GM23338 (cell line): ENCODE results near the gene HAPLN3. TPM values are rescaled to one million over a fixed set of nuclear protein-coding genes. Genes with fewer than 3 reads are reported as not detected.

ENCODE experiments used
- ATAC-seq: fragments of 200-7000 bp; cut with Tn5 transposase; 3 replicates; pipeline ENCODE4 v1.9.1; 2020
- DNase-seq: peaks from one replicate; pipeline ENCODE4 v3.0.0-alpha.2; 2015; ENCODE audit warnings: low spot score
- H2AFZ ChIP-seq: fragments of 200-600 bp; sonication (generic); 2 replicates; pipeline ENCODE4 v1.8.0; 2016; ENCODE audit warnings: antibody characterized with exemption, mild to moderate bottlenecking, moderate library complexity
- H3F3A ChIP-seq: fragments of 200-600 bp; sonication (generic); replicated peaks from 2 replicates; pipeline ENCODE4 v1.8.0; 2017; ENCODE audit warnings: antibody characterized with exemption, mixed run types, low read depth
- H3K27ac ChIP-seq: fragments of 200-600 bp; sonication (generic); 2 replicates; pipeline ENCODE4 v1.6.1; 2016; ENCODE audit warnings: low read depth
- H3K27me3 ChIP-seq: fragments of 200-600 bp; sonication (generic); 2 replicates; pipeline ENCODE4 v1.8.0; 2016; ENCODE audit warnings: mild to moderate bottlenecking, mixed run types, moderate library complexity; ENCODE audit not compliant: insufficient read depth
- H3K36me3 ChIP-seq: fragments of 200-600 bp; sonication (generic); 2 replicates; pipeline ENCODE4 v1.8.0; 2016; ENCODE audit warnings: mild to moderate bottlenecking; ENCODE audit not compliant: insufficient read depth
- H3K4me1 ChIP-seq: fragments of 200-600 bp; sonication (generic); 2 replicates; pipeline ENCODE4 v1.8.0; 2016; ENCODE audit warnings: mild to moderate bottlenecking, moderate library complexity; ENCODE audit not compliant: insufficient read depth
- H3K4me2 ChIP-seq: fragments of 200-600 bp; sonication (generic); 2 replicates; pipeline ENCODE4 v1.7.1; 2017; ENCODE audit warnings: mixed run types
- H3K4me3 ChIP-seq: fragments of 200-600 bp; sonication (generic); 2 replicates; pipeline ENCODE4 v1.6.1; 2016; ENCODE audit warnings: mixed run types
- H3K79me2 ChIP-seq: fragments of 200-600 bp; sonication (generic); replicated peaks from 2 replicates; pipeline ENCODE4 v1.8.0; 2017; ENCODE audit warnings: mild to moderate bottlenecking; ENCODE audit not compliant: insufficient read depth
- H3K9me2 ChIP-seq: fragments of 200-600 bp; sonication (generic); 2 replicates; pipeline ENCODE4 v1.8.0; 2017; ENCODE audit not compliant: insufficient read depth
- H4K20me1 ChIP-seq: fragments of 200-600 bp; sonication (generic); replicated peaks from 2 replicates; pipeline ENCODE4 v1.8.0; 2017; ENCODE audit warnings: mild to moderate bottlenecking; ENCODE audit not compliant: insufficient read depth
- H3K27ac Mint-ChIP-seq: 2 replicates; pipeline ENCODE4 v1.8.0; 2020; ENCODE audit warnings: inconsistent platforms, mild to moderate bottlenecking, moderate library complexity, mixed read lengths
- H3K27me3 Mint-ChIP-seq: 3 replicates; pipeline ENCODE4 v1.8.0; 2022; ENCODE audit warnings: low read depth, mild to moderate bottlenecking, moderate library complexity, mixed read lengths, inconsistent platforms; ENCODE audit not compliant: insufficient read depth, poor library complexity
- H3K36me3 Mint-ChIP-seq: 3 replicates; pipeline ENCODE4 v1.8.0; 2021; ENCODE audit warnings: low read depth, mild to moderate bottlenecking, inconsistent platforms, moderate library complexity, mixed read lengths
- H3K4me1 Mint-ChIP-seq: 3 replicates; pipeline ENCODE4 v1.8.0; 2020; ENCODE audit warnings: mild to moderate bottlenecking, inconsistent platforms, mixed read lengths
- H3K4me3 Mint-ChIP-seq: 3 replicates; pipeline ENCODE4 v1.8.0; 2021; ENCODE audit warnings: moderate library complexity, mild to moderate bottlenecking, inconsistent platforms, mixed read lengths
- H3K9me3 Mint-ChIP-seq: 3 replicates; pipeline ENCODE4 v1.8.0; 2020; ENCODE audit warnings: moderate library complexity, mild to moderate bottlenecking, inconsistent platforms, mixed read lengths
- CREB1 ChIP-seq: fragments of 250-450 bp; sonication (Bioruptor Pico); IDR thresholded peaks from 2 replicates; pipeline ENCODE4 v1.5.0; 2020; ENCODE audit warnings: low read depth, mild to moderate bottlenecking, moderate library complexity
- EZH2 ChIP-seq: fragments of 200-600 bp; sonication (generic); IDR thresholded peaks from one replicate; pipeline ENCODE4 v1.8.0; 2017; ENCODE audit warnings: antibody characterized with exemption, mild to moderate bottlenecking, low read depth; ENCODE audit not compliant: unreplicated experiment
- EZH2phosphoT487 ChIP-seq: fragments of 200-600 bp; sonication (generic); IDR thresholded peaks from one replicate; pipeline ENCODE4 v1.8.1; 2018; ENCODE audit warnings: antibody characterized with exemption; ENCODE audit not compliant: unreplicated experiment
- JUNB ChIP-seq: IDR thresholded peaks from one replicate; pipeline ENCODE4 v1.6.1; 2016; ENCODE audit warnings: antibody characterized with exemption; ENCODE audit not compliant: unreplicated experiment
- NANOG ChIP-seq: IDR thresholded peaks from 2 replicates; pipeline ENCODE4 v1.6.1; 2016; ENCODE audit warnings: antibody characterized with exemption, borderline replicate concordance
- POLR2AphosphoS5 ChIP-seq: IDR thresholded peaks from 2 replicates; pipeline ENCODE4 v1.6.1; 2016; ENCODE audit warnings: antibody characterized with exemption, low read depth
- REST ChIP-seq: IDR thresholded peaks from one replicate; pipeline ENCODE4 v1.6.1; 2018; ENCODE audit warnings: antibody characterized with exemption; ENCODE audit not compliant: unreplicated experiment
- STAT1 ChIP-seq: IDR thresholded peaks from one replicate; pipeline ENCODE4 v1.6.1; 2016; ENCODE audit warnings: antibody characterized with exemption; ENCODE audit not compliant: unreplicated experiment
- ZNF114 ChIP-seq: fragments of 250-450 bp; sonication (Bioruptor Pico); IDR thresholded peaks from 2 replicates; pipeline ENCODE4 v1.5.0; 2020; ENCODE audit warnings: mild to moderate bottlenecking, moderate library complexity
- ZNF331 ChIP-seq: fragments of 250-450 bp; sonication (Bioruptor Pico); IDR thresholded peaks from 2 replicates; pipeline ENCODE4 v1.5.0; 2020; ENCODE audit warnings: low read depth, mild to moderate bottlenecking, moderate library complexity
- ZNF462 ChIP-seq: fragments of 250-450 bp; sonication (Bioruptor Pico); IDR thresholded peaks from 2 replicates; pipeline ENCODE4 v1.5.0; 2020; ENCODE audit warnings: mild to moderate bottlenecking, moderate library complexity
- polyA plus RNA-seq: library from polyadenylated mRNA; unstranded; fragments of >200 nt; fragmentation: Nextera tagmentation; extraction: Ambion mirVana; gene quantifications from 2 replicates; pipeline ENCODE4 v1.2.1, GENCODE V29; 2016
- total RNA-seq: library from RNA; depleted of rRNA; stranded (reverse); fragments of >200 nt; shearing (Covaris generic); gene quantifications from 2 replicates; pipeline ENCODE4 v1.2.3, GENCODE V29; 2014
- TF ChIP-seq, protein P1 (sequence below), 2 experiments: fragments of 200-600 bp in 1 of 2; sonication (generic) in 1 of 2; conservative IDR thresholded peaks; 2 replicates each; pipeline versions ENCODE4 v1.5.1 to v1.6.1; 2016 to 2017; ENCODE audit warnings: antibody characterized with exemption in 2 of 2, low read depth in 2 of 2, mild to moderate bottlenecking in 2 of 2, moderate library complexity in 1 of 2
- TF ChIP-seq, protein P2 (sequence below): IDR thresholded peaks from 2 replicates; pipeline ENCODE4 v1.6.1; 2016; ENCODE audit warnings: antibody characterized with exemption

Gene HAPLN3
- total and polyA plus RNA-seq, 2 experiments from 2014 or later, result 22.7 to 62.6 TPM

DNA sequence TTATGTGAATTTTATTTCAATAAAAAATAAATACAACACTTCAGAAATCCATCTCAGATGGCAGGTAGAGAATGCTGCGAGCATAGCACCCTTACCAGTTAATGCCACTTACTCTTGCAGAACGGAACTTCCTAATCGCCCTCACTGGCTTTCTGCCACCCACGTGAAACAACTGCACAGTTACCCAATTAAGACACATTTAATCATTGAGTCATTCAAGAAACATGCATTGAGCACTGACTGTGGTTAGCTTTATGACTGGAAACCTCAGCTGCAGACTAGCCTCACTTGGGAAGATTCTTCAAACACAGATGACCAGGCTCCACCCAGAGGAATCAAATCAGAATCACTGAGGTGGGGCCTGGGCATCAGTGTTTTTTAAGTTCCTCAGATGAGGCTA is 23.4 kb upstream of the HAPLN3 start:
- no peak for DNase-seq
- TF ChIP-seq ZNF462, result no peak
- TF ChIP-seq, protein P1, sequence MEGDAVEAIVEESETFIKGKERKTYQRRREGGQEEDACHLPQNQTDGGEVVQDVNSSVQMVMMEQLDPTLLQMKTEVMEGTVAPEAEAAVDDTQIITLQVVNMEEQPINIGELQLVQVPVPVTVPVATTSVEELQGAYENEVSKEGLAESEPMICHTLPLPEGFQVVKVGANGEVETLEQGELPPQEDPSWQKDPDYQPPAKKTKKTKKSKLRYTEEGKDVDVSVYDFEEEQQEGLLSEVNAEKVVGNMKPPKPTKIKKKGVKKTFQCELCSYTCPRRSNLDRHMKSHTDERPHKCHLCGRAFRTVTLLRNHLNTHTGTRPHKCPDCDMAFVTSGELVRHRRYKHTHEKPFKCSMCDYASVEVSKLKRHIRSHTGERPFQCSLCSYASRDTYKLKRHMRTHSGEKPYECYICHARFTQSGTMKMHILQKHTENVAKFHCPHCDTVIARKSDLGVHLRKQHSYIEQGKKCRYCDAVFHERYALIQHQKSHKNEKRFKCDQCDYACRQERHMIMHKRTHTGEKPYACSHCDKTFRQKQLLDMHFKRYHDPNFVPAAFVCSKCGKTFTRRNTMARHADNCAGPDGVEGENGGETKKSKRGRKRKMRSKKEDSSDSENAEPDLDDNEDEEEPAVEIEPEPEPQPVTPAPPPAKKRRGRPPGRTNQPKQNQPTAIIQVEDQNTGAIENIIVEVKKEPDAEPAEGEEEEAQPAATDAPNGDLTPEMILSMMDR (conservative IDR thresholded peaks at IDR 0.05; ENCODE audit: low read depth in 2 of 2), result no peak
- TF ChIP-seq ZNF331 (CRISPR knock-in tag), result no peak
- no peak for TF ChIP-seq JUNB
- TF ChIP-seq EZH2phosphoT487, result no peak
- TF ChIP-seq EZH2, result no peak
- TF ChIP-seq, protein P2, sequence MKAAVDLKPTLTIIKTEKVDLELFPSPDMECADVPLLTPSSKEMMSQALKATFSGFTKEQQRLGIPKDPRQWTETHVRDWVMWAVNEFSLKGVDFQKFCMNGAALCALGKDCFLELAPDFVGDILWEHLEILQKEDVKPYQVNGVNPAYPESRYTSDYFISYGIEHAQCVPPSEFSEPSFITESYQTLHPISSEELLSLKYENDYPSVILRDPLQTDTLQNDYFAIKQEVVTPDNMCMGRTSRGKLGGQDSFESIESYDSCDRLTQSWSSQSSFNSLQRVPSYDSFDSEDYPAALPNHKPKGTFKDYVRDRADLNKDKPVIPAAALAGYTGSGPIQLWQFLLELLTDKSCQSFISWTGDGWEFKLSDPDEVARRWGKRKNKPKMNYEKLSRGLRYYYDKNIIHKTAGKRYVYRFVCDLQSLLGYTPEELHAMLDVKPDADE, result no peak
- TF ChIP-seq POLR2AphosphoS5, result no peak
- TF ChIP-seq REST, result no peak
- TF ChIP-seq ZNF114 (CRISPR knock-in tag), result no peak
- TF ChIP-seq CREB1 (CRISPR knock-in tag), result no peak
- TF ChIP-seq STAT1, result no peak
- TF ChIP-seq NANOG, result no peak
- no peak overlapping the region for H3K4me3 Mint-ChIP-seq
- no peak overlapping the region for H3K27ac Mint-ChIP-seq
- 0 out of 3 replicates have a peak, but pooled peaks cover 1% of the 10 kb centered on the region for H3K36me3 Mint-ChIP-seq
- Histone ChIP-seq H3K27ac (no peak overlapping the region), H3K79me2 (no peaks in the 10 kb centered on the region), H3K4me2 (no peak overlapping the region), H3K9me2 (no peaks in the 10 kb centered on the region), H3K4me1 (peaks cover 5% of the 10 kb centered on the region; the same call in 1 of the 2 replicates), H2AFZ (peak overlapping the region; percentile 28; the same call in 1 of the 2 replicates), H4K20me1 (no peaks in the 10 kb centered on the region), H3K4me3 (no peak overlapping the region), H3K27me3 (no peaks in the 10 kb centered on the region), H3K36me3 (no peaks in the 10 kb centered on the region; the same call in 1 of the 2 replicates), H3F3A (no peaks in the 10 kb centered on the region)
- peaks cover 6% of the 10 kb centered on the region for H3K27me3 Mint-ChIP-seq
- H3K4me1 Mint-ChIP-seq, result peaks cover 10% of the 10 kb centered on the region
- H3K9me3 Mint-ChIP-seq, result no peaks in the 10 kb centered on the region; the same call in 2 of the 3 replicates
- ATAC-seq, result no peak
